ENCODE measurements around the gene GRIN3B. TPM values are rescaled to one million over a fixed set of nuclear protein-coding genes. Genes with fewer than 3 reads are reported as not detected.
A peak's percentile ranks its signal among the peaks of the same experiment; 100 is the strongest.

Gene GRIN3B
- total and polyA plus RNA-seq, 9 of the 15 experiments (the other 6 are each of a cell fraction or from before 2014, with no cell fraction given): 0.06 to 0.95 (median 0.19) TPM; not detected in 6

DNA sequence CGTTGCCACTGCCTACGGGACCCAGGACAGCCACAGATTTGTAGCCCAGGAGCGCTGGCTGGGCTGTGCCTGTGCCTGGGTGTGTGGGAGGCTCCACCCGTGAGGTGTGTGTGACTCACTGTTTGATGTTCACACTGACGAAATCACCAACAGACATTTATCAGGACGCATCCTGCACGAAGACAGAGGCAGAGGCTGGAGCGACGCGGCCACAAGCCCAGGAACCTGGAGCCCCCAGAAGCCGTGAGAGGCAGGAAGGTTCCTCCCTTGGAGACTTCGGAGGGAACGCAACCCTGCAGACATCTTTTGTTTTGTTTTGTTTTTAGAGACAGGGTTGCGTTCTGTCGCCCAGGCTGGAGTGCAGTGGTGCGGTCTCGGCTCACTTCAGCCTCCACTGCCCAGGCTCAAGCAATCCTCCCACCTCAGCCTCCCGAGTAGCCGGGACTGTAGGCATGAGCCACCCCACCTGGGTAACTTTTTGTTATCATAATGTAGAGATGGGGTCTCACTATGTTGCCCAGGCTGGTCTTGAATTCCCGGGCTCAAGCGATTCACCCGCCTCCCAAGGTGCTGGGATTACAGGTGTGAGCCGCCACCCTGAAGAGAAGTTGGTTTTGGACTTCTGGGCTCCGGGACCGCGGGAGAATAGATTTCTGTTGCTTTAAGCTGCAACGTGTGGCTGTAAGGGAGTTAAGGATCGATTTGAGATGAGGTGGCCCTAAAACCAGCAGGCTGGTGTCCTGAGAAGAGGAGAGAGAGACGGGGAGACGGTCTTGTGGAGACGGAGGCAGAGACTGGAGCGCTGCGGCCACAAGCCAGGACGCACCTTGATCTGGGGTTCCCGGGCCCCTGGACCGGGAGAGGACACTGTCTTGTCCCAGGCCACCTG is 41.0 kb upstream of the GRIN3B start (continued):
- TF ChIP-seq SRF (CRISPR knock-in tag; IDR thresholded peaks at IDR 0.05) (no peak), ATF1 (CRISPR knock-in tag; IDR thresholded peaks at IDR 0.05) (no peak), ATF1 (tag; IDR thresholded peaks at IDR 0.05) (peak; percentile 87), SMAD4 (CRISPR knock-in tag; conservative IDR thresholded peaks at IDR 0.05) (peak; percentile 82), SMARCE1 (IDR thresholded peaks at IDR 0.05) (peak; percentile 95), PTTG1 (tag; IDR thresholded peaks at IDR 0.05; ENCODE audit: low read depth) (no peak), ARID1B (IDR thresholded peaks at IDR 0.05) (peak; percentile 84), RFX1 (IDR thresholded peaks at IDR 0.05) (no peak), POLR2A (conservative IDR thresholded peaks at IDR 0.05) (no peak), CREBBP (IDR thresholded peaks at IDR 0.05; ENCODE audit: low read depth, low read length) (no peak), PURB (CRISPR knock-in tag; IDR thresholded peaks at IDR 0.05; ENCODE audit: low read depth) (no peak), MCM7 (IDR thresholded peaks at IDR 0.05) (no peak), ZNF561 (CRISPR knock-in tag; conservative IDR thresholded peaks at IDR 0.05) (no peak), ZFP36 (IDR thresholded peaks at IDR 0.05; ENCODE audit: low read depth, low read length, partially characterized antibody) (no peak), SUPT5H (IDR thresholded peaks at IDR 0.05) (no peak), ZNF583 (CRISPR knock-in tag; IDR thresholded peaks at IDR 0.05) (0 out of 2 replicates have a peak, but pooled peaks have one; percentile 33), TCF7 (IDR thresholded peaks at IDR 0.05; ENCODE audit: borderline replicate concordance) (peak; percentile 86), CEBPG (CRISPR knock-in tag; IDR thresholded peaks at IDR 0.05) (peak; percentile 82; the same call in 1 of the 2 replicates), CEBPG (tag; conservative IDR thresholded peaks at IDR 0.05 in 1 of 2, IDR thresholded peaks at IDR 0.05 in 1 of 2) (peak in 1 of 2 experiments; percentile 75; a peak in 2 of 4 replicates), CBX2 (IDR thresholded peaks at IDR 0.05; ENCODE audit: insufficient read depth, low read length, poor library complexity, severe bottlenecking) (no peak), BACH1 (tag; IDR thresholded peaks at IDR 0.05) (no peak)
- TF ChIP-seq, protein P1, sequence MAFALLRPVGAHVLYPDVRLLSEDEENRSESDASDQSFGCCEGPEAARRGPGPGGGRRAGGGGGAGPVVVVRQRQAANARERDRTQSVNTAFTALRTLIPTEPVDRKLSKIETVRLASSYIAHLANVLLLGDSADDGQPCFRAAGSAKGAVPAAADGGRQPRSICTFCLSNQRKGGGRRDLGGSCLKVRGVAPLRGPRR (CRISPR knock-in tag; IDR thresholded peaks at IDR 0.05): no peak
- TF ChIP-seq, protein P2, sequence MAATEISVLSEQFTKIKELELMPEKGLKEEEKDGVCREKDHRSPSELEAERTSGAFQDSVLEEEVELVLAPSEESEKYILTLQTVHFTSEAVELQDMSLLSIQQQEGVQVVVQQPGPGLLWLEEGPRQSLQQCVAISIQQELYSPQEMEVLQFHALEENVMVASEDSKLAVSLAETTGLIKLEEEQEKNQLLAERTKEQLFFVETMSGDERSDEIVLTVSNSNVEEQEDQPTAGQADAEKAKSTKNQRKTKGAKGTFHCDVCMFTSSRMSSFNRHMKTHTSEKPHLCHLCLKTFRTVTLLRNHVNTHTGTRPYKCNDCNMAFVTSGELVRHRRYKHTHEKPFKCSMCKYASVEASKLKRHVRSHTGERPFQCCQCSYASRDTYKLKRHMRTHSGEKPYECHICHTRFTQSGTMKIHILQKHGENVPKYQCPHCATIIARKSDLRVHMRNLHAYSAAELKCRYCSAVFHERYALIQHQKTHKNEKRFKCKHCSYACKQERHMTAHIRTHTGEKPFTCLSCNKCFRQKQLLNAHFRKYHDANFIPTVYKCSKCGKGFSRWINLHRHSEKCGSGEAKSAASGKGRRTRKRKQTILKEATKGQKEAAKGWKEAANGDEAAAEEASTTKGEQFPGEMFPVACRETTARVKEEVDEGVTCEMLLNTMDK (IDR thresholded peaks at IDR 0.05; ENCODE audit: borderline replicate concordance, insufficient read depth, low read depth, low read length, poor library complexity, severe bottlenecking): no peak
- TF ChIP-seq, protein P3, sequence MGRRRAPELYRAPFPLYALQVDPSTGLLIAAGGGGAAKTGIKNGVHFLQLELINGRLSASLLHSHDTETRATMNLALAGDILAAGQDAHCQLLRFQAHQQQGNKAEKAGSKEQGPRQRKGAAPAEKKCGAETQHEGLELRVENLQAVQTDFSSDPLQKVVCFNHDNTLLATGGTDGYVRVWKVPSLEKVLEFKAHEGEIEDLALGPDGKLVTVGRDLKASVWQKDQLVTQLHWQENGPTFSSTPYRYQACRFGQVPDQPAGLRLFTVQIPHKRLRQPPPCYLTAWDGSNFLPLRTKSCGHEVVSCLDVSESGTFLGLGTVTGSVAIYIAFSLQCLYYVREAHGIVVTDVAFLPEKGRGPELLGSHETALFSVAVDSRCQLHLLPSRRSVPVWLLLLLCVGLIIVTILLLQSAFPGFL (CRISPR knock-in tag; IDR thresholded peaks at IDR 0.05): no peak
- TF ChIP-seq, protein P4, sequence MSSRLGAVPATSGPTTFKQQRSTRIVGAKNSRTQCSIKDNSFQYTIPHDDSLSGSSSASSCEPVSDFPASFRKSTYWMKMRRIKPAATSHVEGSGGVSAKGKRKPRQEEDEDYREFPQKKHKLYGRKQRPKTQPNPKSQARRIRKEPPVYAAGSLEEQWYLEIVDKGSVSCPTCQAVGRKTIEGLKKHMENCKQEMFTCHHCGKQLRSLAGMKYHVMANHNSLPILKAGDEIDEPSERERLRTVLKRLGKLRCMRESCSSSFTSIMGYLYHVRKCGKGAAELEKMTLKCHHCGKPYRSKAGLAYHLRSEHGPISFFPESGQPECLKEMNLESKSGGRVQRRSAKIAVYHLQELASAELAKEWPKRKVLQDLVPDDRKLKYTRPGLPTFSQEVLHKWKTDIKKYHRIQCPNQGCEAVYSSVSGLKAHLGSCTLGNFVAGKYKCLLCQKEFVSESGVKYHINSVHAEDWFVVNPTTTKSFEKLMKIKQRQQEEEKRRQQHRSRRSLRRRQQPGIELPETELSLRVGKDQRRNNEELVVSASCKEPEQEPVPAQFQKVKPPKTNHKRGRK (tag; IDR thresholded peaks at IDR 0.05): no peak

Data from K562 (cell line).